ENCODE results near the gene RAB12. TPM values are rescaled to one million over a fixed set of nuclear protein-coding genes. Genes with fewer than 3 reads are reported as not detected.

RAB12 gene
- total RNA-seq, 1 donor from 2014 or later = 42.1 TPM

- TF ChIP-seq CTCF (conservative IDR thresholded peaks at IDR 0.05; ENCODE audit: low read depth, low read length) = no peak
- no peak for DNase-seq (ENCODE audit: low read depth)
- peak overlapping the region; percentile 40 for H3K4me3 ChIP-seq (ENCODE audit: low read depth, low read length)
Measured at GRCh38 chr18:8623549-8624106, 14.4 kb downstream of the RAB12 start.

GRCh38 chr18:8625461-8626092 is 16.3 kb downstream of the RAB12 start:
- TF ChIP-seq CTCF (conservative IDR thresholded peaks at IDR 0.05; ENCODE audit: low read depth, low read length) = no peak
- no peak overlapping the region for H3K4me3 ChIP-seq (ENCODE audit: low read depth, low read length)
- DNase-seq (ENCODE audit: low read depth) = no peak

- no peak overlapping the region for H3K4me3 ChIP-seq (ENCODE audit: low read depth, low read length)
- no peak for DNase-seq (ENCODE audit: low read depth)
- no peak for TF ChIP-seq CTCF (conservative IDR thresholded peaks at IDR 0.05; ENCODE audit: low read depth, low read length)
Measured at GRCh38 chr18:8626414-8627106, 17.3 kb downstream of the RAB12 start.

GRCh38 chr18:8627107-8627472 is 17.9 kb downstream of the RAB12 start:
- no peak for DNase-seq (ENCODE audit: low read depth)
- no peak overlapping the region for H3K4me3 ChIP-seq (ENCODE audit: low read depth, low read length)
- no peak for TF ChIP-seq CTCF (conservative IDR thresholded peaks at IDR 0.05; ENCODE audit: low read depth, low read length)

- TF ChIP-seq CTCF (conservative IDR thresholded peaks at IDR 0.05; ENCODE audit: low read depth, low read length) = no peak
- no peak overlapping the region for H3K4me3 ChIP-seq (ENCODE audit: low read depth, low read length)
- DNase-seq (ENCODE audit: low read depth) = no peak
Measured at GRCh38 chr18:8627540-8627939, 18.3 kb downstream of the RAB12 start.

- H3K4me3 ChIP-seq (ENCODE audit: low read depth, low read length) = no peak overlapping the region
- TF ChIP-seq CTCF (conservative IDR thresholded peaks at IDR 0.05; ENCODE audit: low read depth, low read length) = no peak
- no peak for DNase-seq (ENCODE audit: low read depth)
Measured at GRCh38 chr18:8629602-8630001, 20.4 kb downstream of the RAB12 start.

All from epithelial cell of proximal tubule (primary cell).